Sigmoid colon (tissue), 4 donors: ENCODE results near the gene RCOR1.

Experiments used
- EP300 ChIP-seq, 4 donors: sonication (generic); formaldehyde crosslinking; IDR thresholded peaks; one replicate each; pipeline ENCODE4 v1.6.1; 2017; ENCODE audit warnings: antibody characterized with exemption in 4 of 4
- POLR2A ChIP-seq, 2 donors: fragments of 450-650 bp; IDR thresholded peaks; one replicate each; pipeline ENCODE4 v1.6.1; 2016; ENCODE audit warnings: antibody characterized with exemption in 2 of 2, mild to moderate bottlenecking in 2 of 2, moderate library complexity in 2 of 2
- POLR2AphosphoS5 ChIP-seq, 4 donors: sonication (generic); formaldehyde crosslinking; IDR thresholded peaks; one replicate each; pipeline ENCODE4 v1.6.1; 2017; ENCODE audit warnings: antibody characterized with exemption in 4 of 4
- TF ChIP-seq, protein P1 (sequence below), 4 experiments: fragments of 450-650 bp in 3 of 4; fragments of 200-600 bp in 1 of 4; IDR thresholded peaks; one replicate each; pipeline ENCODE4 v1.5.1; 2016 to 2019; ENCODE audit warnings: antibody characterized with exemption in 4 of 4, mild to moderate bottlenecking in 3 of 4, moderate library complexity in 2 of 4

- TF ChIP-seq EP300 (IDR thresholded peaks at IDR 0.05) (no peak), POLR2A (IDR thresholded peaks at IDR 0.05) (no peak), POLR2AphosphoS5 (IDR thresholded peaks at IDR 0.05) (no peak)
- TF ChIP-seq, protein P1, sequence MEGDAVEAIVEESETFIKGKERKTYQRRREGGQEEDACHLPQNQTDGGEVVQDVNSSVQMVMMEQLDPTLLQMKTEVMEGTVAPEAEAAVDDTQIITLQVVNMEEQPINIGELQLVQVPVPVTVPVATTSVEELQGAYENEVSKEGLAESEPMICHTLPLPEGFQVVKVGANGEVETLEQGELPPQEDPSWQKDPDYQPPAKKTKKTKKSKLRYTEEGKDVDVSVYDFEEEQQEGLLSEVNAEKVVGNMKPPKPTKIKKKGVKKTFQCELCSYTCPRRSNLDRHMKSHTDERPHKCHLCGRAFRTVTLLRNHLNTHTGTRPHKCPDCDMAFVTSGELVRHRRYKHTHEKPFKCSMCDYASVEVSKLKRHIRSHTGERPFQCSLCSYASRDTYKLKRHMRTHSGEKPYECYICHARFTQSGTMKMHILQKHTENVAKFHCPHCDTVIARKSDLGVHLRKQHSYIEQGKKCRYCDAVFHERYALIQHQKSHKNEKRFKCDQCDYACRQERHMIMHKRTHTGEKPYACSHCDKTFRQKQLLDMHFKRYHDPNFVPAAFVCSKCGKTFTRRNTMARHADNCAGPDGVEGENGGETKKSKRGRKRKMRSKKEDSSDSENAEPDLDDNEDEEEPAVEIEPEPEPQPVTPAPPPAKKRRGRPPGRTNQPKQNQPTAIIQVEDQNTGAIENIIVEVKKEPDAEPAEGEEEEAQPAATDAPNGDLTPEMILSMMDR (IDR thresholded peaks at IDR 0.05), result no peak
Measured at GRCh38 chr14:102686196-102686801, 93.8 kb downstream of the RCOR1 start.
